Neuronal stem cell (in vitro differentiated cells): Measurements from ENCODE around the gene STX11.

Source experiments
- DNase-seq: peaks from one replicate; pipeline ENCODE4 v3.0.0-alpha.2; 2013; ENCODE audit warnings: low spot score
- H2AFZ ChIP-seq: one replicate; pipeline ENCODE4 v1.6.1; 2013; ENCODE audit warnings: mild to moderate bottlenecking, low read length, inconsistent platforms
- H2AK5ac ChIP-seq: 2 replicates; pipeline ENCODE4 v1.6.1; 2013; ENCODE audit warnings: low read depth, mild to moderate bottlenecking, inconsistent platforms, low read length, moderate library complexity, mixed read lengths
- H2BK120ac ChIP-seq: 2 replicates; pipeline ENCODE4 v1.6.1; 2013; ENCODE audit warnings: low read depth, mild to moderate bottlenecking, inconsistent platforms, low read length, moderate library complexity, mixed read lengths
- H2BK12ac ChIP-seq: one replicate; pipeline ENCODE4 v1.6.1; 2013; ENCODE audit warnings: low read length, inconsistent platforms
- H2BK15ac ChIP-seq: 2 replicates; pipeline ENCODE4 v1.6.1; 2013; ENCODE audit warnings: mild to moderate bottlenecking, low read length, inconsistent platforms, mixed read lengths
- H2BK5ac ChIP-seq: one replicate; pipeline ENCODE4 v1.6.1; 2013; ENCODE audit warnings: inconsistent platforms, mild to moderate bottlenecking, low read length, moderate library complexity
- H3K14ac ChIP-seq: one replicate; pipeline ENCODE4 v1.6.1; 2013; ENCODE audit warnings: low read length, inconsistent platforms
- H3K18ac ChIP-seq: 2 replicates; pipeline ENCODE4 v1.6.1; 2013; ENCODE audit warnings: low read length, inconsistent platforms
- H3K23ac ChIP-seq: 2 replicates; pipeline ENCODE4 v1.6.1; 2013; ENCODE audit warnings: low read depth, mild to moderate bottlenecking, mixed read lengths, low read length, inconsistent platforms; ENCODE audit not compliant: poor library complexity
- H3K27ac ChIP-seq: replicated peaks from 3 replicates; pipeline ENCODE4 v1.5.1; 2013; ENCODE audit warnings: low read length, inconsistent platforms
- H3K27me3 ChIP-seq, 3 experiments: 2 replicates each; pipeline ENCODE4 v1.6.1; 2013; ENCODE audit warnings: low read length in 3 of 3, mild to moderate bottlenecking in 2 of 3, inconsistent platforms in 1 of 3, low read depth in 1 of 3, mixed read lengths in 1 of 3, moderate library complexity in 1 of 3; ENCODE audit not compliant: control insufficient read depth in 3 of 3, insufficient read depth in 3 of 3
- H3K36me3 ChIP-seq, 2 donors: replicated peaks in 1 of 2; 2 replicates each; pipeline ENCODE4 v1.6.1; 2013; ENCODE audit warnings: low read length in 2 of 2; ENCODE audit not compliant: control insufficient read depth in 2 of 2, insufficient read depth in 2 of 2
- H3K4ac ChIP-seq: 2 replicates; pipeline ENCODE4 v1.6.1; 2013; ENCODE audit warnings: inconsistent platforms, mild to moderate bottlenecking, low read length, moderate library complexity
- H3K4me1 ChIP-seq, 2 donors: 1 replicate in 1 of 2; 2 replicates in 1 of 2; pipeline ENCODE4 v1.6.1; 2013; ENCODE audit warnings: low read length in 2 of 2, low read depth in 1 of 2; ENCODE audit not compliant: control insufficient read depth in 2 of 2, insufficient read depth in 1 of 2
- H3K4me2 ChIP-seq: one replicate; pipeline ENCODE4 v1.6.1; 2013; ENCODE audit warnings: mild to moderate bottlenecking, low read length, inconsistent platforms; ENCODE audit not compliant: insufficient read depth, poor library complexity, severe bottlenecking
- H3K4me3 ChIP-seq, 2 donors: 2 replicates each; pipeline ENCODE4 v1.5.1; 2013; ENCODE audit warnings: low read length in 2 of 2, mild to moderate bottlenecking in 2 of 2, inconsistent platforms in 1 of 2, moderate library complexity in 1 of 2
- H3K79me1 ChIP-seq: one replicate; pipeline ENCODE4 v1.6.1; 2013; ENCODE audit warnings: low read depth, mild to moderate bottlenecking, inconsistent platforms, low read length, moderate library complexity
- H3K9ac ChIP-seq: one replicate; pipeline ENCODE4 v1.6.1; 2013; ENCODE audit warnings: mild to moderate bottlenecking, low read depth, low read length, inconsistent platforms; ENCODE audit not compliant: poor library complexity
- H3K9me3 ChIP-seq, 2 donors: replicated peaks in 1 of 2; 2 replicates each; pipeline versions ENCODE3 to v1.6.1; 2013; ENCODE audit warnings: low read length in 2 of 2, mild to moderate bottlenecking in 2 of 2, inconsistent platforms in 1 of 2, low read depth in 1 of 2, mixed read lengths in 1 of 2, moderate library complexity in 1 of 2; ENCODE audit not compliant: control insufficient read depth in 2 of 2, insufficient read depth in 1 of 2
- H4K8ac ChIP-seq: one replicate; pipeline ENCODE4 v1.6.1; 2013; ENCODE audit warnings: low read depth, mild to moderate bottlenecking, inconsistent platforms, low read length, moderate library complexity
- H4K91ac ChIP-seq: one replicate; pipeline ENCODE4 v1.6.1; 2013; ENCODE audit warnings: low read length, low read depth, mild to moderate bottlenecking, inconsistent platforms; ENCODE audit not compliant: poor library complexity
- WGBS, 2 donors: extraction: QIAGEN DNeasy Blood & Tissue Kit; methylation state at CpG; one replicate each; pipeline ENCODE4 v1.1.7; 2013; ENCODE audit warnings: missing lambda C conversion rate in 2 of 2, mixed read lengths in 1 of 2; ENCODE audit not compliant: insufficient read length in 2 of 2, insufficient replicate concordance in 1 of 2; ENCODE audit errors: extremely low coverage in 2 of 2; 5-methylcytosine and 5-hydroxymethylcytosine counted together

The STX11 gene

GRCh38 chr6:144119376-144119775 is 30.9 kb upstream of the STX11 start:
- H4K8ac ChIP-seq = no peak overlapping the region
- H3K4me2 ChIP-seq = no peak overlapping the region
- H3K4me3 ChIP-seq = no peak overlapping the region
- H2BK5ac ChIP-seq = no peak overlapping the region
- H3K4ac ChIP-seq = no peak overlapping the region
- no peaks in the 10 kb centered on the region for H3K36me3 ChIP-seq
- no peak overlapping the region for H2BK12ac ChIP-seq
- WGBS, 2 donors = no CpG with 5 or more reads among the region's 5 CpGs
- no peaks in the 10 kb centered on the region for H3K4me1 ChIP-seq
- H3K18ac ChIP-seq = no peak overlapping the region
- no peak overlapping the region for H3K23ac ChIP-seq
- H3K9me3 ChIP-seq = no peaks in the 10 kb centered on the region
- no peak overlapping the region for H4K91ac ChIP-seq
- H2BK120ac ChIP-seq = no peak overlapping the region
- peaks cover 1% of the 10 kb centered on the region for H3K79me1 ChIP-seq
- no peak overlapping the region for H3K27ac ChIP-seq
- H3K14ac ChIP-seq = no peak overlapping the region
- H2BK15ac ChIP-seq = no peak overlapping the region
- DNase-seq = no peak
- H3K27me3 ChIP-seq = no peaks in the 10 kb centered on the region
- no peak overlapping the region for H2AK5ac ChIP-seq
- H3K9ac ChIP-seq = no peak overlapping the region
- H2AFZ ChIP-seq = no peak overlapping the region

- DNase-seq = no peak
These were observed 27.5 kb upstream of the STX11 start for GRCh38 chr6:144122861-144123260.

GRCh38 chr6:144123421-144123820 is 26.9 kb upstream of the STX11 start:
- Histone ChIP-seq H2BK15ac (no peak overlapping the region), H4K91ac (no peak overlapping the region), H4K8ac (no peak overlapping the region), H3K9me3 (no peaks in the 10 kb centered on the region), H2AK5ac (no peak overlapping the region), H2AFZ (no peak overlapping the region), H3K4me3 (no peak overlapping the region), H2BK5ac (no peak overlapping the region), H3K23ac (no peak overlapping the region), H3K9ac (no peak overlapping the region), H2BK120ac (no peak overlapping the region), H3K27me3 (peaks cover 0 to 4% (median 0%) of the 10 kb centered on the region in 3 experiments), H3K4me2 (no peak overlapping the region), H3K27ac (no peak overlapping the region), H3K4ac (no peak overlapping the region), H3K36me3 (no peaks in the 10 kb centered on the region), H3K14ac (no peak overlapping the region), H3K4me1 (no peaks in the 10 kb centered on the region), H2BK12ac (no peak overlapping the region), H3K79me1 (peaks cover 1% of the 10 kb centered on the region), H3K18ac (no peak overlapping the region)
- no CpG with 5 or more reads among the region's 2 CpGs for WGBS, 2 donors
- DNase-seq = no peak

More at GRCh38 chr6:144122861-144123260, 27.5 kb upstream of the STX11 start:
- no peaks in the 10 kb centered on the region for H3K4me1 ChIP-seq
- no peak overlapping the region for H2BK5ac ChIP-seq
- no peak overlapping the region for H4K8ac ChIP-seq
- H3K23ac ChIP-seq = no peak overlapping the region
- no peak overlapping the region for H3K18ac ChIP-seq
- H3K79me1 ChIP-seq = peaks cover 1% of the 10 kb centered on the region
- no peaks in the 10 kb centered on the region for H3K9me3 ChIP-seq
- H3K4me3 ChIP-seq = no peak overlapping the region
- H4K91ac ChIP-seq = no peak overlapping the region
- no peak overlapping the region for H3K4ac ChIP-seq
- H2BK15ac ChIP-seq = no peak overlapping the region
- H3K4me2 ChIP-seq = no peak overlapping the region
- no peak overlapping the region for H3K27ac ChIP-seq
- H3K9ac ChIP-seq = no peak overlapping the region
- H2AFZ ChIP-seq = no peak overlapping the region
- H2BK12ac ChIP-seq = no peak overlapping the region
- peaks cover 0 to 4% (median 0%) of the 10 kb centered on the region in 3 experiments for H3K27me3 ChIP-seq
- no peaks in the 10 kb centered on the region for H3K36me3 ChIP-seq
- H2AK5ac ChIP-seq = no peak overlapping the region
- H3K14ac ChIP-seq = no peak overlapping the region
- H2BK120ac ChIP-seq = no peak overlapping the region

GRCh38 chr6:144123836-144124235 is 26.5 kb upstream of the STX11 start:
- H2BK5ac ChIP-seq = no peak overlapping the region

More at GRCh38 chr6:144123836-144124235, 26.5 kb upstream of the STX11 start:
- H4K8ac ChIP-seq = no peak overlapping the region
- no peak overlapping the region for H3K4ac ChIP-seq
- peaks cover 0 to 4% (median 0%) of the 10 kb centered on the region in 3 experiments for H3K27me3 ChIP-seq
- no peak overlapping the region for H4K91ac ChIP-seq
- no peak overlapping the region for H3K4me2 ChIP-seq
- WGBS, 2 donors = no CpG with 5 or more reads among the region's 2 CpGs
- no peak overlapping the region for H2AFZ ChIP-seq
- H3K4me3 ChIP-seq = no peak overlapping the region
- H3K14ac ChIP-seq = no peak overlapping the region
- H3K9me3 ChIP-seq = no peaks in the 10 kb centered on the region
- H2AK5ac ChIP-seq = no peak overlapping the region
- H3K36me3 ChIP-seq = no peaks in the 10 kb centered on the region
- H3K79me1 ChIP-seq = peaks cover 1% of the 10 kb centered on the region
- no peaks in the 10 kb centered on the region for H3K4me1 ChIP-seq
- no peak overlapping the region for H2BK12ac ChIP-seq
- no peak overlapping the region for H3K18ac ChIP-seq
- H2BK120ac ChIP-seq = no peak overlapping the region
- H3K9ac ChIP-seq = no peak overlapping the region
- no peak overlapping the region for H3K23ac ChIP-seq
- no peak overlapping the region for H3K27ac ChIP-seq
- DNase-seq = no peak
- H2BK15ac ChIP-seq = no peak overlapping the region
